SK-N-SH (cell line): ENCODE measurements around the gene CCDC50. TPM values are rescaled to one million over a fixed set of nuclear protein-coding genes. Genes with fewer than 3 reads are reported as not detected.

ENCODE experiments used
- CTCF ChIA-PET: fragments of 300-600, 350-600 bp; formaldehyde crosslinking; extraction: SDS; loops from one replicate; lab custom pipeline; 2021; lab: Yijun Ruan, JAX
- POLR2A ChIA-PET: fragments of 350-600 bp; sonication (Branson Sonifier 250); formaldehyde crosslinking; extraction: SDS; loops from one replicate; lab custom pipeline; 2020; ENCODE audit warnings: antibody characterized with exemption, inconsistent platforms; lab: Yijun Ruan, JAX
- DNase-seq: peaks from one replicate; pipeline ENCODE4 v3.0.0; 2012
- H2AFZ ChIP-seq: fragments of 200-600 bp; sonication (generic); 2 replicates; pipeline ENCODE4 v1.8.1; 2016; ENCODE audit warnings: antibody characterized with exemption, mild to moderate bottlenecking, low read depth
- H3F3A ChIP-seq: fragments of 200-600 bp; sonication (generic); replicated peaks from 2 replicates; pipeline ENCODE3; 2016; ENCODE audit warnings: antibody characterized with exemption, mild to moderate bottlenecking; ENCODE audit not compliant: insufficient read depth
- H3K27ac ChIP-seq, 2 experiments: fragments of 200-500 bp in 1 of 2; fragments of 200-600 bp in 1 of 2; sonication (Bioruptor generic) in 1 of 2; sonication (generic), shearing (Covaris generic) in 1 of 2; 2 replicates each; pipeline versions ENCODE4 v1.5.1 to v1.6.1; 2014 to 2016; ENCODE audit warnings: low read depth in 2 of 2, inconsistent platforms in 1 of 2, low read length in 1 of 2, mild to moderate bottlenecking in 1 of 2, mixed read lengths in 1 of 2
- H3K27me3 ChIP-seq: fragments of 200-600 bp; sonication (generic), shearing (Covaris generic); 2 replicates; pipeline ENCODE4 v1.6.1; 2016; ENCODE audit warnings: mixed run types; ENCODE audit not compliant: insufficient read depth
- H3K36me3 ChIP-seq, 2 experiments: fragments of 200-500 bp in 1 of 2; fragments of 200-600 bp in 1 of 2; sonication (Bioruptor generic) in 1 of 2; sonication (generic) in 1 of 2; replicated peaks in 1 of 2; 2 replicates each; pipeline versions ENCODE3 to v1.5.1; 2014 to 2016; ENCODE audit warnings: low read length in 1 of 2, mild to moderate bottlenecking in 1 of 2; ENCODE audit not compliant: insufficient read depth in 2 of 2, control insufficient read depth in 1 of 2
- H3K4me1 ChIP-seq, 2 experiments: fragments of 200-500 bp in 1 of 2; fragments of 200-600 bp in 1 of 2; sonication (Bioruptor generic) in 1 of 2; sonication (generic), shearing (Covaris generic) in 1 of 2; 2 replicates each; pipeline versions ENCODE4 v1.5.1 to v1.6.1; 2014 to 2016; ENCODE audit warnings: low read depth in 1 of 2, low read length in 1 of 2, mixed run types in 1 of 2; ENCODE audit not compliant: insufficient read depth in 2 of 2, control insufficient read depth in 1 of 2
- H3K4me2 ChIP-seq: fragments of 200-600 bp; sonication (generic), shearing (Covaris generic); 2 replicates; pipeline ENCODE4 v1.6.1; 2017; ENCODE audit warnings: mixed run types
- H3K4me3 ChIP-seq, 2 experiments: fragments of 200-500 bp in 1 of 2; fragments of 200-600 bp in 1 of 2; sonication (Bioruptor generic) in 1 of 2; sonication (generic), shearing (Covaris generic) in 1 of 2; 2 replicates each; pipeline versions ENCODE4 v1.5.1 to v1.8.1; 2014 to 2016; ENCODE audit warnings: low read depth in 2 of 2, inconsistent platforms in 1 of 2, low read length in 1 of 2, mild to moderate bottlenecking in 1 of 2, mixed read lengths in 1 of 2, moderate library complexity in 1 of 2
- H3K79me2 ChIP-seq: fragments of 200-600 bp; sonication (generic); 2 replicates; pipeline ENCODE4 v1.8.1; 2017; ENCODE audit warnings: mild to moderate bottlenecking; ENCODE audit not compliant: insufficient read depth
- H3K9ac ChIP-seq: fragments of 200-600 bp; sonication (generic); 2 replicates; pipeline ENCODE4 v1.6.1; 2017; ENCODE audit warnings: mixed run types
- H3K9me2 ChIP-seq: fragments of 200-600 bp; sonication (generic); 2 replicates; pipeline ENCODE4 v1.6.1; 2017; ENCODE audit warnings: mixed run types
- H3K9me3 ChIP-seq: fragments of 200-600 bp; sonication (generic); 2 replicates; pipeline ENCODE4 v1.6.1; 2017; ENCODE audit warnings: mixed run types, mild to moderate bottlenecking, moderate library complexity
- H4K20me1 ChIP-seq: fragments of 200-600 bp; sonication (generic); 2 replicates; pipeline ENCODE4 v1.6.1; 2017; ENCODE audit warnings: mild to moderate bottlenecking, mixed run types; ENCODE audit not compliant: insufficient read depth
- CHD2 ChIP-seq: fragments of 150-350 bp; IDR thresholded peaks from 2 replicates; pipeline ENCODE4 v1.6.1; 2018; ENCODE audit warnings: low read length; ENCODE audit not compliant: partially characterized antibody
- CTCF ChIP-seq: fragments of 200-600 bp; sonication (generic); IDR thresholded peaks from 2 replicates; pipeline ENCODE4 v1.6.1; 2017; ENCODE audit warnings: antibody characterized with exemption, mild to moderate bottlenecking, moderate library complexity
- EP300 ChIP-seq, 2 experiments: IDR thresholded peaks; 2 replicates each; pipeline versions ENCODE4 v1.4.0 to v1.6.1; 2012; ENCODE audit warnings: borderline replicate concordance in 1 of 2, low read depth in 1 of 2, low read length in 1 of 2
- EZH2phosphoT487 ChIP-seq: fragments of 200-600 bp; sonication (generic); IDR thresholded peaks from 2 replicates; pipeline ENCODE4 v1.6.1; 2017; ENCODE audit warnings: low read depth, mixed run types, mild to moderate bottlenecking, antibody characterized with exemption, moderate library complexity, borderline replicate concordance
- FOSL2 ChIP-seq: IDR thresholded peaks from 2 replicates; pipeline ENCODE4 v1.4.0; 2012; ENCODE audit warnings: low read depth, mild to moderate bottlenecking, moderate library complexity, borderline replicate concordance
- FOXJ3 ChIP-seq: sonication (generic); formaldehyde crosslinking; IDR thresholded peaks from 2 replicates; pipeline ENCODE4 v1.5.1; 2020; ENCODE audit warnings: mild to moderate bottlenecking, missing genetic modification reagents
- JUND ChIP-seq: IDR thresholded peaks from 2 replicates; pipeline ENCODE4 v1.4.0; 2012
- MAX ChIP-seq: IDR thresholded peaks from 2 replicates; pipeline ENCODE4 v1.4.0; 2012; ENCODE audit warnings: low read depth
- MXI1 ChIP-seq: IDR thresholded peaks from 2 replicates; pipeline ENCODE4 v1.6.1; 2012; ENCODE audit warnings: mild to moderate bottlenecking, low read depth, low read length, improper control_type of control experiment
- NRF1 ChIP-seq: IDR thresholded peaks from 2 replicates; pipeline ENCODE4 v1.6.1; 2012; ENCODE audit warnings: low read depth, mild to moderate bottlenecking, low read length
- POLR2AphosphoS5 ChIP-seq: IDR thresholded peaks from 2 replicates; pipeline ENCODE4 v1.6.1; 2012; ENCODE audit warnings: low read depth, low read length
- RCOR1 ChIP-seq: fragments of 150-350 bp; IDR thresholded peaks from 2 replicates; pipeline ENCODE4 v1.6.1; 2017; ENCODE audit warnings: antibody characterized with exemption, low read length
- RFX5 ChIP-seq: IDR thresholded peaks from 2 replicates; pipeline ENCODE4 v1.6.1; 2012; ENCODE audit warnings: mild to moderate bottlenecking, improper control_type of control experiment, low read length
- RXRA ChIP-seq: IDR thresholded peaks from 2 replicates; pipeline ENCODE4 v1.4.0; 2012; ENCODE audit warnings: low read depth, mild to moderate bottlenecking, borderline replicate concordance
- SIN3A ChIP-seq: IDR thresholded peaks from 2 replicates; pipeline ENCODE4 v1.6.1; 2012; ENCODE audit warnings: low read depth, mild to moderate bottlenecking, low read length, moderate library complexity, borderline replicate concordance
- SMC3 ChIP-seq: IDR thresholded peaks from 2 replicates; pipeline ENCODE4 v1.6.1; 2012; ENCODE audit warnings: low read depth, low read length, improper control_type of control experiment
- TAF1 ChIP-seq: IDR thresholded peaks from 2 replicates; pipeline ENCODE4 v1.6.1; 2012; ENCODE audit warnings: low read depth, mild to moderate bottlenecking, low read length, moderate library complexity, borderline replicate concordance
- ZBTB33 ChIP-seq: IDR thresholded peaks from 2 replicates; pipeline ENCODE4 v1.4.0; 2012; ENCODE audit warnings: low read depth, borderline replicate concordance
- WGBS: methylation state at CpG from one replicate; pipeline ENCODE4 v1.1.6; 2017; ENCODE audit warnings: low lambda C conversion rate; 5-methylcytosine and 5-hydroxymethylcytosine counted together
- polyA plus RNA-seq, 3 experiments: library from polyadenylated mRNA; depleted of rRNA; stranded (reverse); fragments of >200 nt; gene quantifications; 2 replicates each; pipeline ENCODE4 v1.2.3, GENCODE V29; 2012
- TF ChIP-seq, protein P1 (sequence below): IDR thresholded peaks from 2 replicates; pipeline ENCODE4 v1.6.1; 2012; ENCODE audit warnings: mild to moderate bottlenecking, low read depth, low read length, moderate library complexity
- TF ChIP-seq, protein P2 (sequence below): fragments of 150-350 bp; IDR thresholded peaks from 2 replicates; pipeline ENCODE4 v1.6.1; 2016; ENCODE audit warnings: mild to moderate bottlenecking, low read depth, low read length

Gene CCDC50
- polyA plus RNA-seq, 1 of the 3 experiments (the other 2 are of a cell fraction): 21.9 TPM

DNA sequence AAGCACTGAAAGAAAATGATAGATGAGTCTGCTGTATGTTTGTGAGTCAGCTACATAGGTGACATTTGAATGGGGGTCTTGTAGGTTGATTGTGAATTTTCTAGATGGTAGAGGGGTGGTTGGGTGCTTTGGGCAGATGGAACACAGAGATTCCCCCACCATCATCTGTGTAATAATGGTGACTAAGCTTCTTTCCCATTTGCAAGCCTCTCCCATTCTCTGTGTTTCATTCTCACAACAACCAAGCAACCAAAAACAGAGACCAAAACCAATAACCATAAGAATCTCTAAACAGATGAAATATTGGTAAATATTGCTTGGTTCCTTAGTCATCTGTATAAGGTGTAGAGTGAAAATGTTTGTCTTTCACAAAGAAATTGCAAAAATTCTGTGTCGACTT, 18.9 kb downstream of the CCDC50 start:
- no peak overlapping the region for H3K4me3 ChIP-seq
- peaks cover 0 to 23% of the 10 kb centered on the region in 2 experiments; a peak in 2 of 4 replicates for H3K4me1 ChIP-seq
- no peak overlapping the region for H3K9ac ChIP-seq
- H3K27ac ChIP-seq: no peak overlapping the region
- H3K4me2 ChIP-seq: no peak overlapping the region
- no peaks in the 10 kb centered on the region for H3K9me2 ChIP-seq
- H3F3A ChIP-seq: peaks cover 3% of the 10 kb centered on the region
- peaks cover 45% of the 10 kb centered on the region for H4K20me1 ChIP-seq
- 93% methylated on average over 1 of the region's 1 CpG for WGBS
- no peak for TF ChIP-seq MXI1
- TF ChIP-seq, protein P1, sequence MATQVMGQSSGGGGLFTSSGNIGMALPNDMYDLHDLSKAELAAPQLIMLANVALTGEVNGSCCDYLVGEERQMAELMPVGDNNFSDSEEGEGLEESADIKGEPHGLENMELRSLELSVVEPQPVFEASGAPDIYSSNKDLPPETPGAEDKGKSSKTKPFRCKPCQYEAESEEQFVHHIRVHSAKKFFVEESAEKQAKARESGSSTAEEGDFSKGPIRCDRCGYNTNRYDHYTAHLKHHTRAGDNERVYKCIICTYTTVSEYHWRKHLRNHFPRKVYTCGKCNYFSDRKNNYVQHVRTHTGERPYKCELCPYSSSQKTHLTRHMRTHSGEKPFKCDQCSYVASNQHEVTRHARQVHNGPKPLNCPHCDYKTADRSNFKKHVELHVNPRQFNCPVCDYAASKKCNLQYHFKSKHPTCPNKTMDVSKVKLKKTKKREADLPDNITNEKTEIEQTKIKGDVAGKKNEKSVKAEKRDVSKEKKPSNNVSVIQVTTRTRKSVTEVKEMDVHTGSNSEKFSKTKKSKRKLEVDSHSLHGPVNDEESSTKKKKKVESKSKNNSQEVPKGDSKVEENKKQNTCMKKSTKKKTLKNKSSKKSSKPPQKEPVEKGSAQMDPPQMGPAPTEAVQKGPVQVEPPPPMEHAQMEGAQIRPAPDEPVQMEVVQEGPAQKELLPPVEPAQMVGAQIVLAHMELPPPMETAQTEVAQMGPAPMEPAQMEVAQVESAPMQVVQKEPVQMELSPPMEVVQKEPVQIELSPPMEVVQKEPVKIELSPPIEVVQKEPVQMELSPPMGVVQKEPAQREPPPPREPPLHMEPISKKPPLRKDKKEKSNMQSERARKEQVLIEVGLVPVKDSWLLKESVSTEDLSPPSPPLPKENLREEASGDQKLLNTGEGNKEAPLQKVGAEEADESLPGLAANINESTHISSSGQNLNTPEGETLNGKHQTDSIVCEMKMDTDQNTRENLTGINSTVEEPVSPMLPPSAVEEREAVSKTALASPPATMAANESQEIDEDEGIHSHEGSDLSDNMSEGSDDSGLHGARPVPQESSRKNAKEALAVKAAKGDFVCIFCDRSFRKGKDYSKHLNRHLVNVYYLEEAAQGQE: no peak
- TF ChIP-seq JUND: no peak
- no peak for TF ChIP-seq POLR2AphosphoS5
- TF ChIP-seq CTCF: no peak
- no peak for TF ChIP-seq EP300 (IDR thresholded peaks at IDR 0.05; ENCODE audit: borderline replicate concordance in 1 of 2, low read depth in 1 of 2, low read length in 1 of 2)
- TF ChIP-seq SIN3A: no peak
- TF ChIP-seq FOXJ3: no peak
- TF ChIP-seq NRF1: no peak
- TF ChIP-seq SMC3: no peak
- no peak for TF ChIP-seq TAF1
- TF ChIP-seq RCOR1: no peak
- TF ChIP-seq MAX: no peak
- no peak for TF ChIP-seq FOSL2
- TF ChIP-seq CHD2: no peak
- TF ChIP-seq EZH2phosphoT487: no peak
- no peak for TF ChIP-seq RXRA
- TF ChIP-seq ZBTB33: no peak
- TF ChIP-seq, protein P2, sequence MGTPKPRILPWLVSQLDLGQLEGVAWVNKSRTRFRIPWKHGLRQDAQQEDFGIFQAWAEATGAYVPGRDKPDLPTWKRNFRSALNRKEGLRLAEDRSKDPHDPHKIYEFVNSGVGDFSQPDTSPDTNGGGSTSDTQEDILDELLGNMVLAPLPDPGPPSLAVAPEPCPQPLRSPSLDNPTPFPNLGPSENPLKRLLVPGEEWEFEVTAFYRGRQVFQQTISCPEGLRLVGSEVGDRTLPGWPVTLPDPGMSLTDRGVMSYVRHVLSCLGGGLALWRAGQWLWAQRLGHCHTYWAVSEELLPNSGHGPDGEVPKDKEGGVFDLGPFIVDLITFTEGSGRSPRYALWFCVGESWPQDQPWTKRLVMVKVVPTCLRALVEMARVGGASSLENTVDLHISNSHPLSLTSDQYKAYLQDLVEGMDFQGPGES: no peak
- no peak for TF ChIP-seq RFX5
- no peaks in the 10 kb centered on the region for H3K9me3 ChIP-seq
- H3K79me2 ChIP-seq: peaks cover 100% of the 10 kb centered on the region
- CTCF ChIA-PET: no interaction called here
- no peaks in the 10 kb centered on the region for H3K27me3 ChIP-seq
- no peak overlapping the region for H2AFZ ChIP-seq
- POLR2A ChIA-PET: no interaction called here
- no peaks in the 10 kb centered on the region for H3K36me3 ChIP-seq
- no peak for DNase-seq
